Medulla oblongata (tissue), 1 donor: ENCODE data around the gene NDUFAF2.
A peak's percentile ranks its signal among the peaks of the same experiment; 100 is the strongest.
"Not testable (repeated sequence)": the region's sequence is repeated elsewhere in the genome, so short reads cannot be mapped to it uniquely, and the experiment has no call there.

ENCODE experiments used
- DNase-seq: peaks from one replicate; pipeline ENCODE4 v3.0.0-alpha.2; 2015; ENCODE audit errors: extremely low spot score

NDUFAF2 gene, protein sequence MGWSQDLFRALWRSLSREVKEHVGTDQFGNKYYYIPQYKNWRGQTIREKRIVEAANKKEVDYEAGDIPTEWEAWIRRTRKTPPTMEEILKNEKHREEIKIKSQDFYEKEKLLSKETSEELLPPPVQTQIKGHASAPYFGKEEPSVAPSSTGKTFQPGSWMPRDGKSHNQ

DNA sequence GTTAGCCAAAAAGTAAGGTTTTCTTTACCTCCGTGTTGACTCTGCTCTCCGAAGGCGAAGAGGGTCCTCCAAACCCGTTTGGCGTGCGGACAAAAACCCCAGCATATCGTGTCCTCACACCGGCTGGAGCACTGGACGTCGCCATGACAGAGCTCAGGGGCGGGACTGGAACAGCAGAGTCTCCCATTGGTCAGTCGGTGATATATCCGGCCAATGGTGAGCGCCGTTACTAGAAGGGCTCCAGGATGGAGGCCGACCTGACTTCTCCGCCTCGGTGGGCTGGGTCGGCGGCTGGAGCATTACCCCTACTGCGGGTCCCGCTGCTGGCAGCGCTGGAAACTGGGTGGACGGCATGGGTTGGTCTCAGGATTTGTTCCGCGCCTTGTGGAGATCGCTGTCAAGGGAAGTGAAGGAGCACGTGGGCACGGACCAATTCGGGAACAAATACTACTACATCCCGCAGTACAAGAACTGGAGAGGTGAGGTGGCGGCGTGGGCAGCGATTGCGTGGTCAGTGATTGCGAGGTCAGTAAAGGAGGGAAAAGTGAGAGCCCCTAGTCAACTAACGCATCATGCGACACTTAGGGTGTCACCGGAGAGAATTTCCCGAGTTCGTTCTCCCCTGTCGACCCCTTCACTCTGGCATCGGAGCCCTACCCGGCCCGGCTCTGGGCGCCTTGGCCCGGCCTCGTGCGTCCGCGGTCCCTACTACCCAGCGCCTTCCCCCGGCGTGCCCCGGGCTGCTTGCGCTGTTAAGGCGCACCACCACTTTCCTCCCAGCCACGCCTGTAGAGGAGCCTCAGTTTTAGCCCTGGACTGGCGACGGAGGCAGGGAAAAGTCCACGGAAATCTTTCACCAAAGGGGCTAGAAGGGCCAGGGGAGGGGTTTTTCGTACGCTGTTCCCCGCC, at the start of gene NDUFAF2, which contains the start of gene ERCC8:
NDUFAF2 (plus strand) TSS at position 302 of the 909 bp plus-strand sequence; CDS start at position 353, 51 bp downstream.
ERCC8 (minus strand) TSS at position 167 of the 909 bp plus-strand sequence; CDS start at position 105, 62 bp downstream.
- peak; percentile 97 for DNase-seq

DNA sequence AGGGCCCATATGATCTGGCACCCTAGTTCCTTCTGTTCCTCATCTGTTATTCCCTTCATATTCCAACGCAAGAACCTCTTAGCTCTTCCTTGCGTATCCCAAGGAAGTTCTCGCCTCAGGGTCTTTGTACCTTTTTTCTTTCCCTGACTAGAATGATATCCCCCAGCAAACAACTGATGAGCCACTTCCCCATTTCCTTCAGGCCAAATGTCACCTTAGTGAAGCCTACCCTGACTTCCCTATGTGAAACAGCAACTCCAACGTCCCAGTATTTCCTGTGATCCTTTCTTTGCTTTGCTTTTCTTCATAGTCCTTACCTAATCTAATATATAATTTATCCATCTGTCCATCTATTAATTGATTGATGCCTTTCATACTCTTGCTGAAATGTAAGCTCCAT, 48.0 kb upstream of the NDUFAF2 start:
- no peak for DNase-seq

DNA sequence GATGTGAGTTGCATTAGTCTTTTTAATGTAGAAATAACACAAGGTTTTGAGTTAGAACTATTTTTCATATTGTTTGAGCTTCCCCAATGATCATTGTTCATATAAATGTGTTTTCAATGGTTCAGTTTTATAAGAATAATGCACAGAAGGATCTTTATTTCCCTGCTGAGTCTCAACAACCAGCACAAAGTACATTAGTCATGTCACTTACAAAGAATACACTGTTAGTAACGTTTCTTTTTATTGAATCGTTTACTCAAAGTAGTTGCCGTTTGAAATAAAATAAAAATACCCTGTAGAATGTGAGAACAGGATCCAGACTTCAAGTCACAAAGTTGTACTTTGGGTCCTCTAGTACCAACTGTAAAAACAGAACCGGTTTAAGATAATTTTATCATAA, 41.6 kb upstream of the NDUFAF2 start:
- DNase-seq: peak; percentile 81

DNA sequence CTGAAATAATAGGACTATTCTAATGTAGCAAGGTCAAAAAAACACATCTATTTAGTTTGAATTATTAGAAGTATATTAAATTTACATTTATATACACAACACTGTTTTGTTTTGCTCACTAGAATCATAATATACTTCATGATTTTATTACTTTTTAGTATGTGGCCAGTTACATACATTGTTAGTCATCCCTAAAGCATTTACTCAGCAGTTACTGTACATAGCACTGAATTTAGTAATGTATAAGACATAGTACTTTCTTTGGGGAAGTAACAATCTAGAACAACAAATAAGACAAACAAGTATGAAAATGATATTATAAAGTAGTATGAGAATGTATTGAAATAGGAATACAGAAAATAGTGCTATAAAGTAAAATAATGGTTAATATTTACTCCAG, 28.4 kb upstream of the NDUFAF2 start:
- DNase-seq: no peak

DNA sequence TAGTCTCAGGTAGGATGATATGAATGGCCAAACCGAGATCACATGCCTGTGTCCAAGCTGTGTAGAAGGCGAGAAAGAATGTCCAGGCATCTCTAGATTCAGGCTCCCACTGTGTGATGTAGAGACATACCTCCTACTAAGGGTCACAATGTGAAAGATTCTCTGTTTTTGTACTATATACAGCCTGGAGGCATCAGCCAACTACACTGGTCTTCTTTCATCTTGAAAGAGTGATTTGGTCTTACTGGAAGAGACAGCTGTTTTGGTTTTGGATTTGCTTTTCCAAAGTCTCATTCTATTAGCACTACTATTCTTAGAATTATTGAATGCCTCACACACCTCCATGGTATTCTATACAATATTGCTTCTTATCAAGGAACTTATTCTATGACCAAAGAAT, 26.5 kb upstream of the NDUFAF2 start:
- DNase-seq: no peak

DNA sequence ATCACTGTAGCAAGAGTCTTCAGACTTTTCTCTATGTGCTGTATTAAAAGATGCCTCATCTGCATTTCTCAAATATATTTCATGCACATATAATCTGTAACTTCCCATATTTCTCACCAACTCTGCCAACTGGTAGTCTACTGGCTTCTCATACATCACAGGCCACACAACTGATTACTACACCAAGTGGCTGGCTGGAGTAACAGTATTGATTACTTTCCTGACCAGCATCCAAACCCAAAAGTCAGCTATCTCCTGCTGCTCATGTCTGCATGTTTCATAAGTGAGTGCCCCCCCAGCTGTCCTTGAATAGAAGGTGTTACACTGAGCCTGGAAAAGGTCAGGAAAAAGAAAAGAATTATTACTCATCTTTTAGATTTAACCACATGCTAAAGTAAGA, 17.6 kb upstream of the NDUFAF2 start:
- DNase-seq: no peak

DNA sequence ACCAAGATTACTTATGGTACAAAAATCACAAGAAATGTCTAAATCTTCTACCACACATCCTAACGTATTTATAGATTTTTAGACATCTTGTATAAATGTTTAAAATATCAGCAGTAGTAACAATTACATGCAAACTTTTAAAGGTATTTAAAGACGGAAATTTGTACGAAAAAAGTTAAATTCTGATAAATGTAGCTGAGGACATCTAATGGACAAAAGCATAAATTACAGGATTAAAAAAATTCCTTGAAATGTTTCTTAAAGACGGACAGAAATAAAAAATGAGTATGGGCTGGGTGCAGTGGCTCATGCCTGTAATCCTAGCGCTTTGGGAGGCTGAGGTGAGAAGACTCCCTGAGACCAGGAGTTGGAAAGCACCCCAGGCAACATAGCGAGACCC, 16.0 kb upstream of the NDUFAF2 start:
- no peak for DNase-seq

DNA sequence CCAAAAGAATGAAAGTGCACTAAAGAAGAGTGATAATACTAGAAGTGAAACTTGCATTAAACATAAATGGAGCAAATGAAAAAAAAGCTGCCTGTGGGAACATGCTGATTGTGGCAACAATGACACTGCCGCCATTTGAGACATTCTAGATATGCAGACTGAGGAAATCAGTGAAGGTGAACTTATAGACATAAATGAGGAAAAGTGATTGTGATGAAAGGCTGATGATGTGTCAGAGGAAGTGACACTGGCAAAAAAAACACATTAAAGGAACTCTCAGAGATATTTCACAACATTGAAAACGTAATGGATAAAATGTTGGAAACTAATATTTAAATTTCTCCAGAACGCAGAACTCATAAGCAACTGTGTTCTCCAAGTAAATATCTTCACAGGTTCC, 1.4 kb upstream of the NDUFAF2 start:
- DNase-seq: no peak

DNA sequence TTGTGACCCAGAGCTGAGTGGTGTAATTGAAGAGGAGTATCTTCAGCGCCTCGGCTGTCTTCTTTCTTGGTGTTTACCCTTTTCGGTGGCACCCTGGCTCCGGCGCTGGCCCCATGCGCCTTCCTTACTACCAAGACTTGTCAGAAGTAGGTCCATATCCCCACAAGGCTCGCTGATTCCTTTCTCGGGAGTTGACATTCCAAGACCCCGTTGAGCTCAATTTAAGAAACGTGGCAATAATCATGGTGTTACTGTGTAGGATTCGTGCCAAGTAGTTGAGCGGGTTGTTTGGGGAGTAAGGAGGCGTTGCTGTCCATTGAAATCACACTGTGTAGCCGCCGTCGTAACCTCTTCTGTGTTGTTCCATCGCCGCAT, 795 bp downstream of the NDUFAF2 start:
- DNase-seq: peak; percentile 65

DNA sequence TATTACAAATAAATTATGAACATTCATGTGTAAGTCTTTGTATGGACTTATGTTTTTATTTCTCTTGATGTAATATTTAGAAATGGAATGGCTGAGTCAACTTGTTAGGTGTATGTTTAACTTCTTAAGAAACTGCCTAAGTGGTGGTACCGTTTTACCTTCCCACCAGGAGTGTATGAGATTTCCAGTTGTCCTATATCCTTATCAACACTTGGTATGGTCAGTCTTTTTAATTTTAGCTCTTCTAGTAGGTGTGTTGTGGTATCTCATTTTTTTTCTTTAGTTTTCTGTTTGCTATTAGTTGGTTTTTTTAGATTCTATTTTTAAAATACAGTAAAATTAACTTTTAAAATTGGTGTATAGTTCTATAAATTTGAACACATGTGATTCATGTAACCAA, 3.7 kb downstream of the NDUFAF2 start:
- DNase-seq: no peak

DNA sequence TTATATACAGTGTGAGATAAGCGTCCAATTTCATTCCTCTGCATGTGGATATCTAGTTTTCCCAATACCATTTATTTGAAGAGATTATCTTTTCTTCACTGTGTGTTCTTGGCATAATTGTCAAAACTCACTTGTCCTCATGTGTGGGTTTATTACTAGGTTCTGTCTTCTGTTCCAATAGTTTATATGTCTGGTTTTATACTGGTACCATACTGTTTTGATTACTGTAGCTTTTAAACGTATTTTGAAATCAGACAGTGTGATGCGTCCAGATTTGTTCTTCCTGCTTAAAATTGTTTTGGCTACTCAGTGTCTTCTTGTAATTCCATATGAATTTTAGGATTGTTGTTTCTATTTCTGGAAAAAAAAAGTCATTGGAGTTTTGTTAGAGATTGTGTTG, 10.2 kb downstream of the NDUFAF2 start:
- no peak for DNase-seq

DNA sequence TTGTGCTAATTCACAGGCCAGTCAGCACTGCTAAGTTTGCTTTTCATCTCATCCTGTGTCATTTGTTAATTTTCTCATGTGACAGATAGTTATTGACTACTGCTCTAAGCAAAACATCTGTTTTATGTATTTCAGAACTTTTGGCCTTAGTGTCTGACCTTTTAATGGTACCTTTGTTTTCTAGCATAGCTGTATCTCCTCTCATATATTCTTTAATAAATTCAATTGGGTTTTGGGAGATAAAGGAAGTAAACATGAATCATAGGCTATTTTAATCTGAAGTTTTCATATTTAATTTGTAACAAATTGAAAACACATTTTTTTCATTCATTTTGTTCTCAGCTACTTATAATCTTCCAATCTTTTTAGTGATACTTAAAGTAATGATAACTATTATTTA, 13.1 kb downstream of the NDUFAF2 start:
- no peak for DNase-seq

DNA sequence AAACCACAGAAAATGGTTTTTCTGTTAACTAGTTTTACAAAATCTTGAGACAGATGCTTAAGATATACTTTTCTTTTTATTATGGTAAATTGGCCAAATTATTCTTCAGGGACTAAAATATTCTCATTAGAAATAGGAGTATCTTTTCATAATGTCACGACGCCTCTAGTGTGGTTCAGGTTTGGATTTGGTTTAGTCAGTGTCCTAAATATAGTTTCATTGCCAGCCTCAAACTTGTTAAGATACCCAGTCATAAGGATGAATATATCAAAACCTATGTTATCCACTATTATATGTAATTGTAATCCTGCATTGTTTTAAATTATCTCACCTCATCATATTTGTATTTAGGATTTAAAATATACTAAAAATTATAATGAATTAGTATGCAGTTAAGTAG, 13.7 kb downstream of the NDUFAF2 start:
- DNase-seq: no peak

DNA sequence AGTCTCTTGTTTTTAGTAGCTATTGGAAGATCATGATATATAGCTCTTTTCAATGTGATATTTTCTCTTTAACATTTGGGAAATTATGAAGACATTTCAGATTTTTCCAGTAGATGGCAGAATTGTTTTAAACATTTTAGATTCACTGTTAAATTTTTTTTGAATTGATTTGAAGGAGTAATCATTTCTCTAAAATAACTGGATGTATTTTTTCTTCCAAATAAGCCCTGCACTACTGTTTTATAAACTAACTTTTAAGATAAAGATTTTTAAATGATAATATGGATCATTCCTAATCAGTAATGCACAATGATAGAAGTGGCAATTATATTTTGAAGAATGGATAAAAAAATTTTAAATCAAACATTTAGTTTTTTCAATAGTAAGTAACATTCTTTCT, 14.2 kb downstream of the NDUFAF2 start:
- DNase-seq: peak; percentile 25

DNA sequence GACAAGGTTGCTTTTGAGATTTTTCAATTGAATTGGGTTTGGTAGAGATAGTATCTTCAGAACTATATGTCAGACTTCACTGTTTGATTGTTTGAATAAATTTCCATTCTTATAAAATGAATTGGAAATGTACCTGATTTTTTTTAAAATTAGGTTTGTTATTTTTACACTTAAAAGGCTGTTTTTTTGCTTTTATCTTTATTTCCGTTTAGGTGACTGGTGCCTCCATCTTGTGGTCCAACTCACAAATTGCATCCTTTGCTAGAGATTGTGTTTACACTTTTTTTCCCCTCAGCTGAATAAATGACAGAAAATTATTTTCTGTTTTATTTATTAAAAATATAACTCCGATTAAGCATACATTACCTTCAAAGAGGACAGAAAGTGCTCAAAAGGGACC, 15.6 kb downstream of the NDUFAF2 start:
- peak; percentile 20 for DNase-seq

DNA sequence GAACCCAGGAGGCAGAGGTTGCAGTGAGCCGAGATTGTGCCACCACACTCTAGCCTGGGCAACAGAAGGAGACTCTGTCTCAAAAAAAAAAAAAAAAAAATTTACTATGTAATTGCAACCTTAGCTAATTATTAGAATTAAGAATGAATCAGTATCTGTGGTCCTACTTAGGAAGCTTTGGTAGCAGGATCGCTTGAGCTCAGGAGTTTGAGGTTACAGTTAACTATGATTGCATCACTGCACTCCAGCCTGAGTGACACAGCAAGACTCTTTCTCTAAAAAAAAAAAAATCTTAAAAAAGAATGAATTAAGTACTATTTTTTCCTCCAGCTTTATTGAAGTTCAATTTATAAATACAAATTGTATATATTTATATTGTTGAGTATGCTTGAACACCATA, 16.7 kb downstream of the NDUFAF2 start:
- DNase-seq: no peak

DNA sequence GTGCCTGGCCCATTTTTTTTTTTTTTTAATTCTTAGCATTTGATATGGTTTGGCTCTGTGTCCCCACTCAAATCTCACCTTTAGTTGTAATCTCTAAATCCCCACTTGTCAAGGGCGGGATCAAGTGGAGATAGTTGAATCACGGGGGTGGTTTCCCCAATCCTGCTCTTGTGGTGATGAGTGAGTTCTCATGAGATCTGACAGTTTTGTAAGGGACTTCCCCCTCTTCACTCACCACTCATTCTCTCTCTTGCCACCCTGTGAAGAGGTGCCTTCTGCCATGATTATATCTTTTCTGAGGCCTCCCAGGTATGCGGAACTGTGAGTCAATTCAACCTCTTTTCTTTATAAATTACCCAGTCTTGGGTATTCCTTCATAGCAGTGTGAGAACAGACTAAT, 27.2 kb downstream of the NDUFAF2 start:
- DNase-seq: no peak

DNA sequence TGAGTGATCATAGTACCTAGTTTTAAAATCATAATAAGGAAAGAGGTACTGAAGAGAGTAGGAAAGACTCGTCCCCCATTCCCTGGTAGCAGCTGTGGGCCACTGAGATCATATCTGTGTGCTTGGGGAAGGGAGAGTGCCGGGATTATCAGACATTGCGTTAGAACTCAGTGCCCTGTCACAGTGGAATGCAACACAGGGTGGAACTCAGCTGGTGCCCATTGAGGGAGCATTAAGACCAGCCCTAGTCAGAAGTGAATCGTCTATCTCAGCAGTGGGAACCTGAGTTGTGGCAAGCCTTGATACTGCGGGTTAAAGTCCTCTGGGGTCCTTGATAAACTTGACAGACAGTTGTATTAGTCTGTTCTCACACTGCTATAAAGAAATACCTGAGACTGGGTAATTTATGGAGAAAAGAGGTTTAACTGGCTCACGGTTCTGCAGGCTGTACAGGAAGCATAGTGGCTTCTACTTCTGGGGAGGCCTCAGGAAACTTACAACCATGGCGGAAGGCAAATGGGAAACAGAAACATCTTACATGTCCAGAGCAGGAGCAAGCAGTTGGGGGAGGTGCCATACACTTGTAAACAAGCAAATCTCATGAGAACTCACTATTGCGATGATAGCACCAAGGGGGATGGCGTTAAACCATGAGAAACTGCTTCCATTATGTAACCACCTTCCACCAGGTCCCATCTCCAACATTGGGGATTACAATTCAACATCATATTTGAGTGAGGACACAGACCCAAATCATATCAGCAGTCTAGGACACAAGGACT, 33.1 kb downstream of the NDUFAF2 start:
- DNase-seq: no peak

DNA sequence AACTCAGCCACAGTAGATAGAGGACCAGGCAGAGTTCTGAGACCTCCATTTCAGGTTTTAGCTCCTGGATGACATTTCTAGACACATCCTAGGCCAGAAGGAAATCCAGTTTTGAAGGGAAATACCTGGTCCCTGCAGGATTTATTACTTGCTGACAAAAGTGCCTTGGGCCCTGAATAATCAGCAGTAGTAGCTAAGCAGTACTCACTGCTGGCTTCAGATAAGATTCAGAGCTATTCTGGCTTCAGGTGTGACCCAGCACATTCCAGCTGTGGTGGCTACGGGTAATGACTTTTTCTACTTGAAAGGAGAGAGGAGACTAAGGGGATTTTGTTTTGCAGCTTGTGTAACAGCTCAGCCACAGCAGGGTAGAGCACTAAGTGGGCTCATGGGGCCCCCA, 34.0 kb downstream of the NDUFAF2 start:
- DNase-seq: no peak

DNA sequence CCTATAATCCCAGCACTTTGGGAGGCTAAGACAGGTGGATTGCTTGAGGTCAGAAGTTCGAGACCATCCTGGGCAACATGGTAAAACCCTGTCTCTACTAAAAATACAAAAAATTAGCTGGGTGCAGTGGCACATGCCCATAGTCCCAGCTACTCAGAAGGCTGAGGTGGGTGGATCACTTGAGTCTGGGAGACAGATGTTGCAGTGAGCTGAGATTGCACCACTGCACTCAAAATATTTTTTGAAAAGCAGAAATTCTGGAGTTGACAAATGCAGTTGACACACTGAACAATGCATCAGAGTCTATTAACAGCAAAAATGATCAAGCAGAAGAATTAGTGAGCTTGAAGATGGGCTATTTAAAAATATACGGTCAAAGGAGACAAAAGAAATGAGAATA, 35.5 kb downstream of the NDUFAF2 start:
- DNase-seq: no peak

DNA sequence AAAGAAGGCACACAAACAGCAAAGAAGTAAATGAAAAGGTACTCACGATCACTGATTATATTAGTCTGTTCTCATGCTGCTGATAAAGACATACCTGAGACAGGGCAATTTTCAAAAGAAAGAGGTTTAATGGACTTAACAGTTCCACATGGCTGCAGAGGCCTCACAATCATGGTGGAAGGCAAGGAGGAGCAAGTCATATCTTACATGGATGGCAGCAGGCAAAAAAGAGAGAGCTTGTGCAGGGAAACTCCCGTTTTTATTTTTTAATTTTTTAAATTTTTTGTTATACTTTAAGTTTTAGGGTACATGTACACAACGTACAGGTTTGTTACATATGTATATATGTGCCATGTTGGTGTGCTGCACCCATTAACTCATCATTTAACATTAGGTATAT, 37.1 kb downstream of the NDUFAF2 start:
- not testable (repeated sequence) for DNase-seq

DNA sequence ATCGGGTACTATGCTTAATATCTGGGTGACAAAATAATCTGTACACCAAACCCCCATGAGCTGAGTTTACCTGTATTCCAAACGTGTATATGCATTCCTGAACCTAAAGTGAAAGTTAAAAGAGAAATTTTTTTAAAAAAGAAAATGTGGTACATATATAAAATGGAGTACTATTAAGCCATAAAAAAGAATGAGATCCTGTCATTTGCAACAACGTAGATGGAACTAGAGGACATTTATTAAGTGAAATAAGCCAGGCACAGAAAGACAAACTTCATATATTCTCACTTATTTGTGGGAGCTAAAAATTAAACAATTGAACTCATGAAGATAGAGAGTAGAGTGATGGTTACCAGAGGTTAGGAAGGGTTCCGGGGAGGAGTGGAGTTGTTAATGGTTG, 44.8 kb downstream of the NDUFAF2 start:
- no peak for DNase-seq

DNA sequence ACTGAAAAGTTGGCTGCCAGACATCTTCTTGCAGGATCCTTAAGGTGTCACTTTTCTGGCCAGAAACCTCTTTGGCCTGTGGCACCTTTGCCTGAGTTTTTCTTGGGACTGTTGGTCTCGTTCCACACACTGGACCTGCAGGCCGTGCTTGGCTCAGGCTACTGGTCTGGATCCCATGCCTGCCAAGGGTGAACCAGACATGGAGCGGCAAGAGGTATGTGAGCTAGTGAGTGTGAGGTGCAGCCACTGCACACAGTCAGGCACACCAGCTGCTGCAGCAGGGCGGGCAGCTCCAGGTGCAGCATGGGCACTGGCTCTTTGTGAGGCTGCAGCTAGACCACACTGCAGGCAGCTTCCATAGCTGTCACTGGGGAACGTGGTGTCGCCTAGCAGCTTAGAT, 47.9 kb downstream of the NDUFAF2 start:
- DNase-seq: no peak
